HepG2 (cell line): ENCODE measurements around the gene FAM234B.

Source experiments
- CHD4 ChIP-seq: fragments of 200-600 bp; sonication (generic); IDR thresholded peaks from 2 replicates; pipeline ENCODE4 v1.7.0; 2017; ENCODE audit warnings: mild to moderate bottlenecking, low read length, borderline replicate concordance
- FOXO4 ChIP-seq: sonication (generic); formaldehyde crosslinking; conservative IDR thresholded peaks from 2 replicates; pipeline ENCODE4 v1.8.1; 2023; ENCODE audit warnings: missing genetic modification reagents
- GABPB1 ChIP-seq: IDR thresholded peaks from 2 replicates; pipeline ENCODE4 v1.6.1; 2016; ENCODE audit warnings: mild to moderate bottlenecking, missing genetic modification reagents, moderate library complexity, missing compliant biosample characterization
- HCFC1 ChIP-seq: fragments of 150-350 bp; IDR thresholded peaks from 2 replicates; pipeline ENCODE4 v1.6.1; 2014; ENCODE audit warnings: low read depth, low read length
- HNF1B ChIP-seq: sonication (generic); formaldehyde crosslinking; IDR thresholded peaks from 2 replicates; pipeline ENCODE4 v1.5.1; 2020; ENCODE audit warnings: mild to moderate bottlenecking, moderate library complexity, missing genetic modification reagents
- MAFK ChIP-seq, 2 experiments: IDR thresholded peaks in 1 of 2; conservative IDR thresholded peaks in 1 of 2; 2 replicates each; pipeline ENCODE4 v1.6.1; 2011; ENCODE audit warnings: improper control_type of control experiment in 2 of 2, low read length in 2 of 2
- POLR2AphosphoS5 ChIP-seq: IDR thresholded peaks from 2 replicates; pipeline ENCODE4 v1.6.1; 2012; ENCODE audit warnings: low read depth, low read length
- STAT5B ChIP-seq: sonication (generic); formaldehyde crosslinking; IDR thresholded peaks from 2 replicates; pipeline ENCODE4 v1.4.0; 2020; ENCODE audit warnings: missing genetic modification reagents
- ZBTB33 ChIP-seq: sonication (generic); formaldehyde crosslinking; IDR thresholded peaks from 2 replicates; pipeline ENCODE4 v1.4.0; 2020; ENCODE audit warnings: missing genetic modification reagents
- ZBTB40 ChIP-seq, 2 experiments: fragments of 450-650 bp in 1 of 2; sonication (generic) in 1 of 2; formaldehyde crosslinking in 1 of 2; IDR thresholded peaks; 2 replicates each; pipeline versions ENCODE4 v1.6.1 to v1.8.0; 2016 to 2022; ENCODE audit warnings: antibody characterized with exemption in 1 of 2, mild to moderate bottlenecking in 1 of 2, missing genetic modification reagents in 1 of 2
- ZNF232 ChIP-seq: sonication (generic); formaldehyde crosslinking; IDR thresholded peaks from 2 replicates; pipeline ENCODE4 v1.4.0; 2020; ENCODE audit warnings: missing genetic modification reagents, borderline replicate concordance
- ZNF350 ChIP-seq: sonication (generic); formaldehyde crosslinking; IDR thresholded peaks from 2 replicates; pipeline ENCODE4 v1.4.0; 2020; ENCODE audit warnings: mild to moderate bottlenecking, low read depth, missing genetic modification reagents, borderline replicate concordance

DNA sequence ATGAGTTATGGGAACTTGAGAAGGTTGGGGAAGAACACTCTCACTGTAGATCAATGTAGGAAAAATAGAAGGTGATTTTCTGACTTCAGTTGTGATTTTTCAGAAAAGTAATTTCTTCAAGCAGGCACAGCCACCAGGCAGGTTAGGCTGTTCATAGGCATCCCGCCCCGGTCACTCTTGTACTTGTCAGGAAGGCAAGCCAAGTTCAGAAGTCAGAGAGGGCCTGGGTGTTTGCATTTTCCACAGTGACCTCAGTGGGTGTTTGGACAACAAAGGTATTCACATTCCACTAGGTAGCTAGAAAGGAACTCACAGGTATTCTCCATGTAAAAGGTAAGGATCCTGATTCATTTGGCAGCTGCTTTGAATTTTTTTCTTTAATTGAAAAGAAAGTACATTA, 3.0 kb upstream of the FAM234B start:
- TF ChIP-seq ZBTB40 (IDR thresholded peaks at IDR 0.05) (no peak), ZBTB40 (CRISPR knock-in tag; IDR thresholded peaks at IDR 0.05) (no peak), GABPB1 (no peak), HNF1B (CRISPR knock-in tag) (no peak), HCFC1 (no peak), FOXO4 (CRISPR knock-in tag) (no peak), ZNF350 (CRISPR knock-in tag) (no peak), ZBTB33 (CRISPR knock-in tag) (no peak), POLR2AphosphoS5 (no peak), ZNF232 (no peak), MAFK (conservative IDR thresholded peaks at IDR 0.05 in 1 of 2, IDR thresholded peaks at IDR 0.05 in 1 of 2; ENCODE audit: low read length in 2 of 2) (no peak), STAT5B (no peak), CHD4 (no peak)
